GM19455 (cell line): Measurements from ENCODE around the gene THSD1.

Source experiments
- ATAC-seq: cut with Tn5 transposase; IDR thresholded peaks from one replicate; pipeline ENCODE4 v1.9.1; 2021; ENCODE audit not compliant: unreplicated experiment

Gene THSD1

GRCh38 chr13:52405767-52406494, at the start of gene THSD1:
Gene THSD1, minus strand, starts transcription at chr13:52406172. Its CDS starts 3,572 bp downstream, at chr13:52402600.
- no peak for ATAC-seq

- ATAC-seq, result peak; percentile 43
These were observed 49.7 kb upstream of the THSD1 start for GRCh38 chr13:52455677-52456041.

- ATAC-seq, result peak; percentile 74
These were observed 49.1 kb upstream of the THSD1 start, which contains the start of gene CKAP2 for GRCh38 chr13:52454820-52455676. Gene CKAP2, plus strand, starts transcription at chr13:52455478. Its CDS starts 79 bp downstream, at chr13:52455557.

- ATAC-seq, result peak; percentile 28
These were observed 48.5 kb upstream of the THSD1 start for GRCh38 chr13:52454459-52454819.

- no peak for ATAC-seq
These were observed 46.5 kb upstream of the THSD1 start for GRCh38 chr13:52452470-52452869.

- ATAC-seq, result no peak
These were observed 45.3 kb upstream of the THSD1 start for GRCh38 chr13:52451135-52451804.

- no peak for ATAC-seq
These were observed 44.8 kb upstream of the THSD1 start for GRCh38 chr13:52450793-52451116.

GRCh38 chr13:52450012-52450792, 44.2 kb upstream of the THSD1 start, which contains the start of gene VPS36:
Gene VPS36, minus strand, starts transcription at chr13:52450634. Its CDS starts 40 bp downstream, at chr13:52450594.
- ATAC-seq, result peak; percentile 65

- ATAC-seq, result peak; percentile 0
These were observed 43.5 kb upstream of the THSD1 start for GRCh38 chr13:52449331-52450011.

- ATAC-seq, result no peak
These were observed 42.0 kb upstream of the THSD1 start for GRCh38 chr13:52447815-52448552.

GRCh38 chr13:52447354-52447753, 41.4 kb upstream of the THSD1 start:
- ATAC-seq, result no peak

GRCh38 chr13:52446265-52446664, 40.3 kb upstream of the THSD1 start:
- no peak for ATAC-seq

GRCh38 chr13:52432456-52432855, 26.5 kb upstream of the THSD1 start:
- ATAC-seq, result no peak

GRCh38 chr13:52428295-52428694, 22.3 kb upstream of the THSD1 start:
- ATAC-seq, result no peak

- no peak for ATAC-seq
These were observed 15.2 kb upstream of the THSD1 start for GRCh38 chr13:52421216-52421615.

- ATAC-seq, result no peak
These were observed 13.1 kb upstream of the THSD1 start for GRCh38 chr13:52419080-52419479.

GRCh38 chr13:52414963-52415362, 9.0 kb upstream of the THSD1 start:
- no peak for ATAC-seq

GRCh38 chr13:52414051-52414450, 8.1 kb upstream of the THSD1 start:
- ATAC-seq, result no peak

- no peak for ATAC-seq
These were observed 6.2 kb upstream of the THSD1 start for GRCh38 chr13:52412128-52412527.

GRCh38 chr13:52411629-52412028, 5.7 kb upstream of the THSD1 start:
- peak; percentile 56 for ATAC-seq
